ENCODE data around the gene CAB39L. TPM values are rescaled to one million over a fixed set of nuclear protein-coding genes. Genes with fewer than 3 reads are reported as not detected.

The CAB39L gene
- total and polyA plus RNA-seq, 9 of the 15 experiments (the other 6 are each of a cell fraction or from before 2014, with no cell fraction given): 1.1 to 4.2 (median 2.6) TPM

- POLR2A ChIA-PET: no interaction called here
- Histone ChIP-seq H3K4me1 (replicated peaks in 1 of 2; ENCODE audit: control insufficient read depth in 2 of 2, insufficient read depth in 2 of 2, low read length in 2 of 2) (no peaks in the 10 kb centered on the region; a peak in 1 of 5 replicates), H2AFZ (ENCODE audit: low read depth, low read length) (no peak overlapping the region), H3K9me3 (replicated peaks; ENCODE audit: control insufficient read depth, insufficient read depth, low read depth, low read length) (no peaks in the 10 kb centered on the region), H4K20me1 (replicated peaks; ENCODE audit: control insufficient read depth, insufficient read depth, low read length) (no peaks in the 10 kb centered on the region), H3K9ac (ENCODE audit: insufficient read depth in 1 of 2, low read depth in 2 of 2, low read length in 2 of 2) (no peak overlapping the region), H3K79me2 (ENCODE audit: control insufficient read depth, insufficient read depth, low read length) (no peaks in the 10 kb centered on the region), H3K27ac (ENCODE audit: extremely low read depth, low read depth, low read length) (no peak overlapping the region), H3K36me3 (ENCODE audit: control insufficient read depth, insufficient read depth, low read length) (no peaks in the 10 kb centered on the region), H3K9me1 (ENCODE audit: control insufficient read depth, insufficient read depth, low read length) (no peaks in the 10 kb centered on the region), H3K4me3 (no peak overlapping the region), H3K27me3 (ENCODE audit: control insufficient read depth in 2 of 2, insufficient read depth in 2 of 2, low read length in 2 of 2) (no peaks in the 10 kb centered on the region), H3K4me2 (ENCODE audit: insufficient read depth, low read length) (no peak overlapping the region)
- intact Hi-C loops (cut with micrococcal nuclease): loop anchor here (10.0 kb wide), 1 partner anchor 73 kb away; no protein-coding TSS in a partner anchor
- in situ Hi-C loops (cut with MboI): no loop called here
- TF ChIP-seq AFF1 (IDR thresholded peaks at IDR 0.05; ENCODE audit: low read depth in 1 of 2, partially characterized antibody in 2 of 2): no peak
- TF ChIP-seq CREBBP (IDR thresholded peaks at IDR 0.05; ENCODE audit: low read depth, low read length): no peak
- no peak for TF ChIP-seq RFX5 (IDR thresholded peaks at IDR 0.05; ENCODE audit: low read depth, low read length)
- no peak for TF ChIP-seq DACH1 (IDR thresholded peaks at IDR 0.05; ENCODE audit: partially characterized antibody)
- no peak for TF ChIP-seq RBM34 (IDR thresholded peaks at IDR 0.05; ENCODE audit: borderline replicate concordance, insufficient read depth, low read length)
- no peak for TF ChIP-seq ZNF764 (CRISPR knock-in tag; IDR thresholded peaks at IDR 0.05; ENCODE audit: low read depth)
- TF ChIP-seq NBN (IDR thresholded peaks at IDR 0.05; ENCODE audit: low read depth): no peak
- no peak for DNase-seq (ENCODE audit: extremely low read depth in 1 of 4, low spot score in 3 of 4)
- no peak for ATAC-seq
- CTCF ChIA-PET (ENCODE audit: low intra/inter-chr PET ratio): no interaction called here
- WGBS (ENCODE audit: insufficient coverage, low coverage, missing lambda C conversion rate): 84% methylated on average over 3 of the region's 3 CpGs
- BruUV-seq (replicated peaks): no TSS peak
- no peak for FAIRE-seq
These were observed 102.3 kb downstream of the CAB39L start for GRCh38 chr13:49341517-49341916.

All from K562 (cell line).